HepG2 (cell line): ENCODE results near the gene TTBK1. TPM values are rescaled to one million over a fixed set of nuclear protein-coding genes. Genes with fewer than 3 reads are reported as not detected.

ENCODE experiments used
- JARID2 ChIP-seq: sonication (generic); formaldehyde crosslinking; IDR thresholded peaks from 2 replicates; pipeline ENCODE4 v1.8.1; 2023; ENCODE audit warnings: missing genetic modification reagents, inconsistent platforms; ENCODE audit not compliant: insufficient replicate concordance
- KDM5B ChIP-seq: sonication (generic); formaldehyde crosslinking; IDR thresholded peaks from 2 replicates; pipeline ENCODE4 v1.4.0; 2020; ENCODE audit warnings: missing genetic modification reagents, mild to moderate bottlenecking, borderline replicate concordance
- NFKBIZ ChIP-seq: IDR thresholded peaks from 2 replicates; pipeline ENCODE4 v1.6.1; 2018; ENCODE audit warnings: missing genetic modification reagents, missing compliant biosample characterization
- SAP130 ChIP-seq: IDR thresholded peaks from 2 replicates; pipeline ENCODE4 v1.6.1; 2016; ENCODE audit warnings: low read depth
- TEAD3 ChIP-seq: optimal IDR thresholded peaks from 2 replicates; pipeline ENCODE3; 2016; ENCODE audit warnings: borderline replicate concordance
- YEATS2 ChIP-seq: sonication (generic); formaldehyde crosslinking; IDR thresholded peaks from 2 replicates; pipeline ENCODE4 v1.4.0; 2020; ENCODE audit warnings: missing genetic modification reagents, borderline replicate concordance
- ZBTB7A ChIP-seq: sonication (generic); formaldehyde crosslinking; IDR thresholded peaks from 2 replicates; pipeline ENCODE4 v1.8.0; 2022; ENCODE audit warnings: mild to moderate bottlenecking, missing genetic modification reagents
- ZNF24 ChIP-seq: fragments of 450-650 bp; IDR thresholded peaks from 2 replicates; pipeline ENCODE4 v1.6.1; 2017; ENCODE audit warnings: antibody characterized with exemption, mild to moderate bottlenecking
- ZNF333 ChIP-seq: sonication (generic); formaldehyde crosslinking; IDR thresholded peaks from 2 replicates; pipeline ENCODE4 v1.4.0; 2020; ENCODE audit warnings: mild to moderate bottlenecking, missing genetic modification reagents, borderline replicate concordance
- ZNF746 ChIP-seq: sonication (generic); formaldehyde crosslinking; IDR thresholded peaks from 2 replicates; pipeline ENCODE4 v1.8.0; 2022; ENCODE audit warnings: mild to moderate bottlenecking, missing genetic modification reagents
- ZNF839 ChIP-seq: sonication (generic); formaldehyde crosslinking; IDR thresholded peaks from 2 replicates; pipeline ENCODE4 v1.4.0; 2020; ENCODE audit warnings: missing genetic modification reagents, mild to moderate bottlenecking, borderline replicate concordance
- polyA plus RNA-seq, 8 experiments: library from polyadenylated mRNA; depleted of rRNA in 3 of 8; stranded (reverse) in 7 of 8; unstranded in 1 of 8; fragments of >200 nt; fragmentation: Illumina TruSeq in 4 of 8; extraction: Trizol in 4 of 8; gene quantifications; 2 replicates each; pipeline versions ENCODE4 v1.2.1 to v1.2.3, GENCODE V29; 2011 to 2016; ENCODE audit warnings: low read depth in 4 of 8, missing spikeins in 1 of 8, mixed read lengths in 1 of 8; ENCODE audit not compliant: insufficient read depth in 1 of 8
- total RNA-seq, 5 experiments: library from RNA; depleted of rRNA; stranded (reverse); fragments of >200 nt; fragmentation: Illumina TruSeq; extraction: Trizol; gene quantifications; 2 replicates each; pipeline ENCODE4 v1.2.3, GENCODE V29; 2016; ENCODE audit warnings: low read depth in 1 of 5
- TF ChIP-seq, protein P1 (sequence below): IDR thresholded peaks from 2 replicates; pipeline ENCODE4 v1.4.0; 2020; ENCODE audit warnings: mild to moderate bottlenecking, missing genetic modification reagents
- TF ChIP-seq, protein P2 (sequence below): sonication (generic); formaldehyde crosslinking; IDR thresholded peaks from 2 replicates; pipeline ENCODE4 v1.4.0; 2020; ENCODE audit warnings: missing genetic modification reagents
- TF ChIP-seq, protein P3 (sequence below): sonication (generic); formaldehyde crosslinking; IDR thresholded peaks from 2 replicates; pipeline ENCODE4 v1.4.0; 2020; ENCODE audit warnings: missing genetic modification reagents, low read depth, mild to moderate bottlenecking, borderline replicate concordance
- TF ChIP-seq, protein P4 (sequence below): sonication (generic); formaldehyde crosslinking; IDR thresholded peaks from 2 replicates; pipeline ENCODE4 v1.5.0; 2020; ENCODE audit warnings: missing genetic modification reagents
- TF ChIP-seq, protein P5 (sequence below): sonication (generic); formaldehyde crosslinking; IDR thresholded peaks from 2 replicates; pipeline ENCODE4 v1.4.0; 2020; ENCODE audit warnings: mild to moderate bottlenecking, missing genetic modification reagents, borderline replicate concordance

Gene TTBK1
- total and polyA plus RNA-seq, 2 of the 13 experiments (the other 11 are each of a cell fraction or from before 2014, with no cell fraction given) = 0.24 to 0.33 TPM

DNA sequence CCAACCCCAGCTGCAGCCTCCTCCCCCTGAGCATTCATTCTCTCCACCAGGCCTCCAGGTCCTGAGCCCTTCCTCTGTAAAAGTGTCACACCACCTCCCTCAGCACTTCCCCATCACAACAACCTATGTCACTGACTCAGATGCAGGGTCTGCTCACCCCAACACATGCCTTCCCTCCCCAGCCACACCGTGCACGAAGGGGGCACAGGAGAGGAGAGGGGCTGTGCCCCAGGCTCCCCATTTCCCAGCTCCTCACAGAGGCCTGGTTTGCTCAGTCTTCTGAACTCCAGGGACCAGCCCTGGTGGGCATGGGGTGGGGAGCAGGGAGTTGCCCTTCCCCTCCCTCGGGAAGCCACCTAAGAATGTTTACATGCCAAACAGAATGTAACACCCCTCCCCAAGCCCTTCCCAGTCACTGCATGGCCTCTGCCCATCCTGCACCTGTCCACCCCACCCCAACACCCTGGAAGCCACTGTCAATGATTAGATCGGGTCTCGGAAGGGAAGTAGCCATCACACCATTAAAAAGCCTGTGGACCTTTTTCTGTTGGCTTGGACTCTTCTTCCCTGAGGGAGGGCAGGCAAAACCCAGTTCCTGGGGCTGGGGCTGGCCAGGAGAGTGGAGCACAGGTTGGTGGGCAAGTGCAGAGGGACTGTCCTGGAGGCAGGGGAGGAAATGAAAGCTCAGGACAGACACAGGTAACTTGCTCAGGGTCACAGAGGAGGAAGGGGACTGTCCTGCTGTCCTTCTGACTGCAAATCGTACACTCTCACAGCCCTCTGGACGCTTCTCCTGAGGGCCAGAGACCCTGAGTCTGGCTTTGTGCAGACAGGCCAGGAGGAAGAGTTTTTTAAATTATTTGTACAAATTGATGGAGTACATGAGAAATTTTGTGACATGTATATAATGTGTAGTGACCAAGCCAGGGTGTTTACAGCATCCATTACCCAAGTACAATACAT is 44.7 kb downstream of the TTBK1 start (continued):
- TF ChIP-seq, protein P1, sequence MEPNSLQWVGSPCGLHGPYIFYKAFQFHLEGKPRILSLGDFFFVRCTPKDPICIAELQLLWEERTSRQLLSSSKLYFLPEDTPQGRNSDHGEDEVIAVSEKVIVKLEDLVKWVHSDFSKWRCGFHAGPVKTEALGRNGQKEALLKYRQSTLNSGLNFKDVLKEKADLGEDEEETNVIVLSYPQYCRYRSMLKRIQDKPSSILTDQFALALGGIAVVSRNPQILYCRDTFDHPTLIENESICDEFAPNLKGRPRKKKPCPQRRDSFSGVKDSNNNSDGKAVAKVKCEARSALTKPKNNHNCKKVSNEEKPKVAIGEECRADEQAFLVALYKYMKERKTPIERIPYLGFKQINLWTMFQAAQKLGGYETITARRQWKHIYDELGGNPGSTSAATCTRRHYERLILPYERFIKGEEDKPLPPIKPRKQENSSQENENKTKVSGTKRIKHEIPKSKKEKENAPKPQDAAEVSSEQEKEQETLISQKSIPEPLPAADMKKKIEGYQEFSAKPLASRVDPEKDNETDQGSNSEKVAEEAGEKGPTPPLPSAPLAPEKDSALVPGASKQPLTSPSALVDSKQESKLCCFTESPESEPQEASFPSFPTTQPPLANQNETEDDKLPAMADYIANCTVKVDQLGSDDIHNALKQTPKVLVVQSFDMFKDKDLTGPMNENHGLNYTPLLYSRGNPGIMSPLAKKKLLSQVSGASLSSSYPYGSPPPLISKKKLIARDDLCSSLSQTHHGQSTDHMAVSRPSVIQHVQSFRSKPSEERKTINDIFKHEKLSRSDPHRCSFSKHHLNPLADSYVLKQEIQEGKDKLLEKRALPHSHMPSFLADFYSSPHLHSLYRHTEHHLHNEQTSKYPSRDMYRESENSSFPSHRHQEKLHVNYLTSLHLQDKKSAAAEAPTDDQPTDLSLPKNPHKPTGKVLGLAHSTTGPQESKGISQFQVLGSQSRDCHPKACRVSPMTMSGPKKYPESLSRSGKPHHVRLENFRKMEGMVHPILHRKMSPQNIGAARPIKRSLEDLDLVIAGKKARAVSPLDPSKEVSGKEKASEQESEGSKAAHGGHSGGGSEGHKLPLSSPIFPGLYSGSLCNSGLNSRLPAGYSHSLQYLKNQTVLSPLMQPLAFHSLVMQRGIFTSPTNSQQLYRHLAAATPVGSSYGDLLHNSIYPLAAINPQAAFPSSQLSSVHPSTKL = peak; percentile 31; the same call in 1 of the 2 replicates
- TF ChIP-seq NFKBIZ (CRISPR knock-in tag) (0 out of 2 replicates have a peak, but pooled peaks have one; percentile 15), SAP130 (CRISPR knock-in tag) (0 out of 2 replicates have a peak, but pooled peaks have one; percentile 8), ZNF839 (0 out of 2 replicates have a peak, but pooled peaks have one; percentile 49), ZBTB7A (0 out of 2 replicates have a peak, but pooled peaks have one; percentile 11), TEAD3 (peak; percentile 37), ZNF746 (CRISPR knock-in tag) (peak; percentile 48; the same call in 1 of the 2 replicates), ZNF333 (CRISPR knock-in tag) (peak; percentile 63; the same call in 1 of the 2 replicates), YEATS2 (CRISPR knock-in tag) (no peak), JARID2 (no peak), ZNF24 (no peak), KDM5B (CRISPR knock-in tag) (peak; percentile 40; the same call in 1 of the 2 replicates)
- TF ChIP-seq, protein P2, sequence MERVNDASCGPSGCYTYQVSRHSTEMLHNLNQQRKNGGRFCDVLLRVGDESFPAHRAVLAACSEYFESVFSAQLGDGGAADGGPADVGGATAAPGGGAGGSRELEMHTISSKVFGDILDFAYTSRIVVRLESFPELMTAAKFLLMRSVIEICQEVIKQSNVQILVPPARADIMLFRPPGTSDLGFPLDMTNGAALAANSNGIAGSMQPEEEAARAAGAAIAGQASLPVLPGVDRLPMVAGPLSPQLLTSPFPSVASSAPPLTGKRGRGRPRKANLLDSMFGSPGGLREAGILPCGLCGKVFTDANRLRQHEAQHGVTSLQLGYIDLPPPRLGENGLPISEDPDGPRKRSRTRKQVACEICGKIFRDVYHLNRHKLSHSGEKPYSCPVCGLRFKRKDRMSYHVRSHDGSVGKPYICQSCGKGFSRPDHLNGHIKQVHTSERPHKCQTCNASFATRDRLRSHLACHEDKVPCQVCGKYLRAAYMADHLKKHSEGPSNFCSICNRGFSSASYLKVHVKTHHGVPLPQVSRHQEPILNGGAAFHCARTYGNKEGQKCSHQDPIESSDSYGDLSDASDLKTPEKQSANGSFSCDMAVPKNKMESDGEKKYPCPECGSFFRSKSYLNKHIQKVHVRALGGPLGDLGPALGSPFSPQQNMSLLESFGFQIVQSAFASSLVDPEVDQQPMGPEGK (CRISPR knock-in tag) = peak; percentile 74; the same call in 1 of the 2 replicates
- TF ChIP-seq, protein P3, sequence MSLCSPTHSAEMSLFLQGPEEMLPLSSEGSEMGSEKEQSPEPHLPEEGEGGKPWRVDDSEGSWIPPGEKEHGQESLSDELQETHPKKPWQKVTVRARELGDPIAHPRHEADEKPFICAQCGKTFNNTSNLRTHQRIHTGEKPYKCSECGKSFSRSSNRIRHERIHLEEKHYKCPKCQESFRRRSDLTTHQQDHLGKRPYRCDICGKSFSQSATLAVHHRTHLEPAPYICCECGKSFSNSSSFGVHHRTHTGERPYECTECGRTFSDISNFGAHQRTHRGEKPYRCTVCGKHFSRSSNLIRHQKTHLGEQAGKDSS (CRISPR knock-in tag) = peak; percentile 22; the same call in 1 of the 2 replicates
- TF ChIP-seq, protein P4, sequence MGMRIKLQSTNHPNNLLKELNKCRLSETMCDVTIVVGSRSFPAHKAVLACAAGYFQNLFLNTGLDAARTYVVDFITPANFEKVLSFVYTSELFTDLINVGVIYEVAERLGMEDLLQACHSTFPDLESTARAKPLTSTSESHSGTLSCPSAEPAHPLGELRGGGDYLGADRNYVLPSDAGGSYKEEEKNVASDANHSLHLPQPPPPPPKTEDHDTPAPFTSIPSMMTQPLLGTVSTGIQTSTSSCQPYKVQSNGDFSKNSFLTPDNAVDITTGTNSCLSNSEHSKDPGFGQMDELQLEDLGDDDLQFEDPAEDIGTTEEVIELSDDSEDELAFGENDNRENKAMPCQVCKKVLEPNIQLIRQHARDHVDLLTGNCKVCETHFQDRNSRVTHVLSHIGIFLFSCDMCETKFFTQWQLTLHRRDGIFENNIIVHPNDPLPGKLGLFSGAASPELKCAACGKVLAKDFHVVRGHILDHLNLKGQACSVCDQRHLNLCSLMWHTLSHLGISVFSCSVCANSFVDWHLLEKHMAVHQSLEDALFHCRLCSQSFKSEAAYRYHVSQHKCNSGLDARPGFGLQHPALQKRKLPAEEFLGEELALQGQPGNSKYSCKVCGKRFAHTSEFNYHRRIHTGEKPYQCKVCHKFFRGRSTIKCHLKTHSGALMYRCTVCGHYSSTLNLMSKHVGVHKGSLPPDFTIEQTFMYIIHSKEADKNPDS (CRISPR knock-in tag) = no peak
- TF ChIP-seq, protein P5, sequence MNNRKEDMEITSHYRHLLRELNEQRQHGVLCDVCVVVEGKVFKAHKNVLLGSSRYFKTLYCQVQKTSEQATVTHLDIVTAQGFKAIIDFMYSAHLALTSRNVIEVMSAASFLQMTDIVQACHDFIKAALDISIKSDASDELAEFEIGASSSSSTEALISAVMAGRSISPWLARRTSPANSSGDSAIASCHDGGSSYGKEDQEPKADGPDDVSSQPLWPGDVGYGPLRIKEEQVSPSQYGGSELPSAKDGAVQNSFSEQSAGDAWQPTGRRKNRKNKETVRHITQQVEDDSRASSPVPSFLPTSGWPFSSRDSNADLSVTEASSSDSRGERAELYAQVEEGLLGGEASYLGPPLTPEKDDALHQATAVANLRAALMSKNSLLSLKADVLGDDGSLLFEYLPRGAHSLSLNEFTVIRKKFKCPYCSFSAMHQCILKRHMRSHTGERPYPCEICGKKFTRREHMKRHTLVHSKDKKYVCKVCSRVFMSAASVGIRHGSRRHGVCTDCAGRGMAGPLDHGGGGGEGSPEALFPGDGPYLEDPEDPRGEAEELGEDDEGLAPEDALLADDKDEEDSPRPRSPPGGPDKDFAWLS (CRISPR knock-in tag) = no peak
